ENCODE results near the gene KLK1.

DNA sequence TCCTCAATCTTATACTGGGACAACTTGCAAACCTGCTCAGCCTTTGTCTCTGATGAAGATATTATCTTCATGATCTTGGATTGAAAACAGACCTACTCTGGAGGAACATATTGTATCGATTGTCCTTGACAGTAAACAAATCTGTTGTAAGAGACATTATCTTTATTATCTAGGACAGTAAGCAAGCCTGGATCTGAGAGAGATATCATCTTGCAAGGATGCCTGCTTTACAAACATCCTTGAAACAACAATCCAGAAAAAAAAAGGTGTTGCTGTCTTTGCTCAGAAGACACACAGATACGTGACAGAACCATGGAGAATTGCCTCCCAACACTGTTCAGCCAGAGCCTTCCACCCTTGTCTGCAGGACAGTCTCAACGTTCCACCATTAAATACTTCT lies 27.2 kb upstream of the KLK1 start:
- no peak for TF ChIP-seq POLR2A (IDR thresholded peaks at IDR 0.05)
- TF ChIP-seq, protein P1, sequence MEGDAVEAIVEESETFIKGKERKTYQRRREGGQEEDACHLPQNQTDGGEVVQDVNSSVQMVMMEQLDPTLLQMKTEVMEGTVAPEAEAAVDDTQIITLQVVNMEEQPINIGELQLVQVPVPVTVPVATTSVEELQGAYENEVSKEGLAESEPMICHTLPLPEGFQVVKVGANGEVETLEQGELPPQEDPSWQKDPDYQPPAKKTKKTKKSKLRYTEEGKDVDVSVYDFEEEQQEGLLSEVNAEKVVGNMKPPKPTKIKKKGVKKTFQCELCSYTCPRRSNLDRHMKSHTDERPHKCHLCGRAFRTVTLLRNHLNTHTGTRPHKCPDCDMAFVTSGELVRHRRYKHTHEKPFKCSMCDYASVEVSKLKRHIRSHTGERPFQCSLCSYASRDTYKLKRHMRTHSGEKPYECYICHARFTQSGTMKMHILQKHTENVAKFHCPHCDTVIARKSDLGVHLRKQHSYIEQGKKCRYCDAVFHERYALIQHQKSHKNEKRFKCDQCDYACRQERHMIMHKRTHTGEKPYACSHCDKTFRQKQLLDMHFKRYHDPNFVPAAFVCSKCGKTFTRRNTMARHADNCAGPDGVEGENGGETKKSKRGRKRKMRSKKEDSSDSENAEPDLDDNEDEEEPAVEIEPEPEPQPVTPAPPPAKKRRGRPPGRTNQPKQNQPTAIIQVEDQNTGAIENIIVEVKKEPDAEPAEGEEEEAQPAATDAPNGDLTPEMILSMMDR (IDR thresholded peaks at IDR 0.05 in 8 of 11, conservative IDR thresholded peaks at IDR 0.05 in 3 of 11) = no peak
